KOPT-K1 (cell line): Measurements from ENCODE around the gene UBE3A.

Source experiments
- H3K27ac ChIP-seq: fragments of 200-600 bp; sonication (generic); 2 replicates; pipeline ENCODE4 v1.5.1; 2016; ENCODE audit warnings: antibody characterized with exemption, mild to moderate bottlenecking, low read depth, low read length; ENCODE audit not compliant: poor library complexity, severe bottlenecking
- H3K36me3 ChIP-seq: fragments of 200-600 bp; sonication (generic); 2 replicates; pipeline ENCODE4 v1.5.1; 2017; ENCODE audit warnings: antibody characterized with exemption, mild to moderate bottlenecking, low read length, moderate library complexity; ENCODE audit not compliant: insufficient read depth
- H3K9me3 ChIP-seq: fragments of 200-600 bp; sonication (generic); 2 replicates; pipeline ENCODE4 v1.5.1; 2017; ENCODE audit warnings: antibody characterized with exemption, low read length, mild to moderate bottlenecking; ENCODE audit not compliant: insufficient read depth, poor library complexity, severe bottlenecking

The UBE3A gene

DNA sequence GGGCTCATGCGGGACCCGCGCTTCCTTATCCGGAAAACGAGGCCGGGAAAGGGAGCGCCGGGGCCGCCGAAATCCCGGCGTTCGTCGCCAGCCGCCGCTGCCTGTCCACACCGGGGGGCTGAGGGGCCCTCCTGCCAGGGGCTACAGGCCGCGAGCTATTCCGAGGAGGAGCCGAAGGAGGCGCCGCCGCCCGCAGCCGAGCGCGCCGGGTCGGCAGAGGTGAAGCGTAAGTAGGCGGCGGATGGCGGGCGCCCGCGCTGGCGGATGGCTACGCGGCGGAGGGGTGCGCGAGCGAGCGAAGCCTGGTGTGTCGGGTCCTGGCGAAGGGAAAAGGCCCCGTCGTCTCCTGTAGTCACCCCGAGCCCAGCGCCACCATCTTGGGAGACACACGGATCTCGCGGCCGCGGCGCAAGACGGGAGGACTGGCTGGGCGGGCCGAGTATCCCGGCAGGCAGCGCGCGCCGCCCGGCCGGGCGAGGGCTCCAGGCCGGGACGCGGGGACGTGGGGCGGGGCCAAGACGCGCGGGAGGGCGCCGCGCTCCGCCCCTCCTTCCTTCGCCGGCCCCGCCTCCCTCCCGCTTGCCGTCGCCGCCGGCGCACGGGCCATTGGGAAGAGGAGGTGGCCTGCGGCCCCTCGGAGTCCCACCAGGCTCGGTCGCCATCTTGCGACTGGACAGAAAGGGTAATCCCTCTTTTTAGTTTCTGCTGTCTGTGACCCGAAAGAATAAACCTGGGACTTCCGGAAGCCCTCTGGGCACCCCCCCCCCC, at the start of gene UBE3A:
Gene UBE3A, minus strand, starts transcription at position 424 of the 768 bp plus-strand sequence. CDS start 29,917 bp downstream, outside the sequence.
- H3K36me3 ChIP-seq: peaks cover 17% of the 10 kb centered on the region
- H3K9me3 ChIP-seq: no peaks in the 10 kb centered on the region
- H3K27ac ChIP-seq: peak within 1 kb of the TSS; percentile 93

- Histone ChIP-seq H3K36me3 (no peaks in the 10 kb centered on the region), H3K9me3 (peaks cover 16% of the 10 kb centered on the region), H3K27ac (no peak overlapping the region)
These were observed 48.5 kb upstream of the UBE3A start for GRCh38 chr15:25487226-25487884.

DNA sequence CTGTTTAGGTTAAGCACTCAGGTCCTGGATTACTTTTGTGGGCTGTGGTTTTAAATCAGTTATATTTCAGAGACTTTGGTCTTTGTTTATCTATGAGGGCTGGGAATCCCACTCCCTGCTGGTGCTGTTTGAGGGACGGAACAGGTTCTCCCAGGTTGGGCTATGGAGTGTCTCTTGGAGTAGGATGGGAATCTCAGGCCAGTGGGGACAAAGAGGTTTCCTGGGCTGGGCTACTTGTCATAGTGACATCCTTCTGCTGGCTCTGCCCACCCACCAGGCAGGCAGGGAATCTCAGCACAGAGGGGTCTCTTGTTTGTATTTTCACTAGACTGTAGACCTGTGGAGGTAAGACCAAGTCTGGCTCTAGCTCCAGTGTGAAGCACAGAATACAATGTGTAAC, 47.2 kb upstream of the UBE3A start:
- no peak overlapping the region for H3K27ac ChIP-seq
- peaks cover 16% of the 10 kb centered on the region for H3K9me3 ChIP-seq
- H3K36me3 ChIP-seq: no peaks in the 10 kb centered on the region

- Histone ChIP-seq H3K9me3 (no peaks in the 10 kb centered on the region), H3K36me3 (no peaks in the 10 kb centered on the region), H3K27ac (no peak overlapping the region)
These were observed 42.5 kb upstream of the UBE3A start for GRCh38 chr15:25481208-25481859.

DNA sequence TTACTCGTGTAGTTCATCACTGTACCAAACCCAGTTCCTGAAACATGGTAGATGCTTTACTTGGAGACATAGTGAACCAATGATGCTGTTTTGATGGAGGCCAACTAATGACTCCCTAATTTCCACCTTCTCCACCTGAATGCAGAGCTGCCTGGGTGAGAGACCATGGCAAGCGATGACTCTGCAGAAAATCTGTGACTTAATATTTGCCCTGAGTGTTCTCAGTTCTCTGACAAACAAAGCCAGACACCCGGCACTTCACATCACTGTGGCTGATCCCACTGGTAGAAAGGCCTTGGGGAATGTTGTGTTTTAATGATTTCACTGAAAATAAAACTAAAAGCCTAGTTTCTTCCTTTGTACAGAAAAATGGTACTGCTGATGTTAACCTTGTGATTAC, 39.5 kb upstream of the UBE3A start:
- H3K9me3 ChIP-seq: no peaks in the 10 kb centered on the region
- no peaks in the 10 kb centered on the region for H3K36me3 ChIP-seq
- H3K27ac ChIP-seq: no peak overlapping the region

GRCh38 chr15:25477816-25478215, 39.0 kb upstream of the UBE3A start:
- Histone ChIP-seq H3K27ac (no peak overlapping the region), H3K36me3 (no peaks in the 10 kb centered on the region), H3K9me3 (no peaks in the 10 kb centered on the region)

GRCh38 chr15:25474251-25474650, 35.4 kb upstream of the UBE3A start:
- H3K9me3 ChIP-seq: peaks cover 10% of the 10 kb centered on the region
- H3K36me3 ChIP-seq: no peaks in the 10 kb centered on the region
- H3K27ac ChIP-seq: no peak overlapping the region

DNA sequence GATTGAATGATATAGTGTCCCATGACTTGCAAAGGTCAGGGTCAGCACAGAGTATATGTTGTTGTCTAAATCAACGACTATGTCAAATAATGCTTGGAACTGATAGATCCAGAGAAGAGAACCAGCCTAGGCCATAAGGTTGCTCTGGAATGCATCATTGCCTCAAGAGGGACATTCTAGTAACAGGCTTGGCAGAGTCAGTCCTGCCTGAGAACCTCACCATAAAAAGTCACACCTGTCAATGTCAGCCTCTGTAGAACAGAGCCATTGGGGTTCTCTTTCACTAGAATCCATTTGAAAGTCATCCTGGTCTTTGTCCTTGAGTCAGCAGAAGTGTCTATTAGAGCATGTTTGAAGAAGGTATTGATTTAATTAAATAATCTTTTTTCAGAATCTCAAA, 31.4 kb upstream of the UBE3A start:
- H3K36me3 ChIP-seq: no peaks in the 10 kb centered on the region

DNA sequence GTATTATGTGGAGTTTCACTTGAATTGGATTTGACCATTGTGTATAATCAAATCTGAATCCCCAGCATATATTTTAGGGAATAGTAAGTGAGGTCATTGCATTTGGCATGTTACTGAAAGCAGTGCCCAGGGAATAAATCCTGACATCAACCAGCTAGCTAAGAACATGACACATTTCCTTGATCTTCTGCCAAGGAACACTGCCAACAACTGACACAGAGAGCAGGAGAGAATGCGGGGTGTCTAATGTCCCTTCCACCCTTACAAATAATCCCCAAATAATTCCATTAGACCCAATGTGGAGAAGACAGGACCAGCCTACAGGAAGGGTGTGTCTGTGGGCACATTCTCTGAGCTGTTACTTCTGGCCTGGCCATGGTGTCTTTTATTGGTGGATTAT, 30.6 kb upstream of the UBE3A start:
- Histone ChIP-seq H3K36me3 (no peaks in the 10 kb centered on the region), H3K27ac (no peak overlapping the region), H3K9me3 (peaks cover 13% of the 10 kb centered on the region)

More for the DNA sequence above, 31.4 kb upstream of the UBE3A start:
- Histone ChIP-seq H3K9me3 (peaks cover 13% of the 10 kb centered on the region), H3K27ac (no peak overlapping the region)

GRCh38 chr15:25468611-25469010, 29.8 kb upstream of the UBE3A start:
- Histone ChIP-seq H3K9me3 (peaks cover 13% of the 10 kb centered on the region), H3K36me3 (no peaks in the 10 kb centered on the region), H3K27ac (no peak overlapping the region)

GRCh38 chr15:25465835-25466234, 27.0 kb upstream of the UBE3A start:
- peak overlapping the region; percentile 69 for H3K27ac ChIP-seq
- H3K36me3 ChIP-seq: no peaks in the 10 kb centered on the region
- peaks cover 4% of the 10 kb centered on the region for H3K9me3 ChIP-seq

DNA sequence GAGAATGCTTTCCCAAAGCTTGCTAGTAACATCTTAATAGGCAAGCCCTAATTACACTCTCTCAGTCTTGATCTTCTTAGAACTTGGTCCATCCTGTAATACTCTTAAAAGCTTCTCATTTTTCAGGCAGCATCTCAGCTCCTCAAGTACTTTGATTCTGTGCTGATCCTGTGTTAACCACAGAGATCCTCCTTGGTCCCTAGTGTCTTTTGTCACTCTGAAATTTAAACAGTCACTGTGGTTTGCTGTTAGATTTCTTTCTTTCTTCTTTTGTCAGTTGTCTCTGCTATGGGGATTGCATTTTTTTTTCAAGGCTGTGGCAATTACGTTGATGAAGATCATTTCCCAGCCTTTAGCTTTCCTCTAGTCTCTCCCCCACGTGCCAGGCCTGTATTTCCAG, 26.0 kb upstream of the UBE3A start:
- peak overlapping the region; percentile 69 for H3K27ac ChIP-seq
- H3K36me3 ChIP-seq: no peaks in the 10 kb centered on the region
- H3K9me3 ChIP-seq: peaks cover 4% of the 10 kb centered on the region

DNA sequence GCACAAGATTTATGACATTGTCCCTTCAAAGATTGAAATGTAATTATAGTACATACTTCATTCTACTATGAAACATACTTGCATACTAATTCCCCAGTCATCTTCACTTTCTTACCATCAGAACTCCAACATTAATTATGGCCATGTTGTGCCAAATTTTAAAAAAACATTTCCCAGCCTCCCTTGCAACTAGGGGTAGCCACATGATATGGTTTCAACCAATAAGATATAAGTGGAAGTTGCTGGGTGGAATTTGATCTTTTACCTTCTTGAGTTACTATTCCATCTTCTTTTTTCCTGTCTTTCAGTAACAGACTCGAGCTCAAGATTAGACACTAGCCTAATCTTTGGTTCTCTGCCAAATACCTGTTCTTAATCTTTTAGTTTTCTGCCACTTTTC, 25.6 kb upstream of the UBE3A start:
- Histone ChIP-seq H3K36me3 (no peaks in the 10 kb centered on the region), H3K27ac (peak overlapping the region; percentile 69)

GRCh38 chr15:25456196-25456595, 17.4 kb upstream of the UBE3A start:
- Histone ChIP-seq H3K9me3 (peaks cover 6% of the 10 kb centered on the region), H3K36me3 (no peaks in the 10 kb centered on the region), H3K27ac (no peak overlapping the region)

More for the DNA sequence above, 25.6 kb upstream of the UBE3A start:
- H3K9me3 ChIP-seq: peaks cover 4% of the 10 kb centered on the region

DNA sequence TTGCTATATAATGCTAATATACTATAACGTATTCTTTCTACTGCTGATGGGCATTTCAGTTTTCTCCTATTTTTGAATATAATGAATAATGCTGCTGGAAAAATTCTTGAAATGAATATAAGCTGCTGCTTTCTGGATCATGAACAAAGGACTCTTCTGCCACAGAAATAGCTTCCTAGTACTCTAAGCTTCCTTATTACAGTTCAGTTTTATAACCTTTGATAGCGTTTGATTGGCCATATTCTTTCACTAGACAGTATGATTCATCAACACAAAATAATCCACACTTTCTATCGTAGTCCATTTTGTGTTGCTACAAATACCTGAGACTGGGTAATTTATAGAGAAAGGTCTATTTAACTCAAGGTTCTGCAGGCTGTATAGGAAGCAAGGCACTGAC, 16.4 kb upstream of the UBE3A start:
- no peak overlapping the region for H3K27ac ChIP-seq
- peaks cover 14% of the 10 kb centered on the region for H3K9me3 ChIP-seq
- H3K36me3 ChIP-seq: no peaks in the 10 kb centered on the region
